Fibroblast of skin of left biceps (primary cell): ENCODE data around the gene C16orf82.
"Not testable (repeated sequence)": the region's sequence is repeated elsewhere in the genome, so short reads cannot be mapped to it uniquely, and the experiment has no call there.

Source experiments
- DNase-seq, 2 experiments: peaks; one replicate each; pipeline ENCODE4 v3.0.0-alpha.2; 2013; ENCODE audit warnings: low read depth in 2 of 2

C16orf82 gene

DNA sequence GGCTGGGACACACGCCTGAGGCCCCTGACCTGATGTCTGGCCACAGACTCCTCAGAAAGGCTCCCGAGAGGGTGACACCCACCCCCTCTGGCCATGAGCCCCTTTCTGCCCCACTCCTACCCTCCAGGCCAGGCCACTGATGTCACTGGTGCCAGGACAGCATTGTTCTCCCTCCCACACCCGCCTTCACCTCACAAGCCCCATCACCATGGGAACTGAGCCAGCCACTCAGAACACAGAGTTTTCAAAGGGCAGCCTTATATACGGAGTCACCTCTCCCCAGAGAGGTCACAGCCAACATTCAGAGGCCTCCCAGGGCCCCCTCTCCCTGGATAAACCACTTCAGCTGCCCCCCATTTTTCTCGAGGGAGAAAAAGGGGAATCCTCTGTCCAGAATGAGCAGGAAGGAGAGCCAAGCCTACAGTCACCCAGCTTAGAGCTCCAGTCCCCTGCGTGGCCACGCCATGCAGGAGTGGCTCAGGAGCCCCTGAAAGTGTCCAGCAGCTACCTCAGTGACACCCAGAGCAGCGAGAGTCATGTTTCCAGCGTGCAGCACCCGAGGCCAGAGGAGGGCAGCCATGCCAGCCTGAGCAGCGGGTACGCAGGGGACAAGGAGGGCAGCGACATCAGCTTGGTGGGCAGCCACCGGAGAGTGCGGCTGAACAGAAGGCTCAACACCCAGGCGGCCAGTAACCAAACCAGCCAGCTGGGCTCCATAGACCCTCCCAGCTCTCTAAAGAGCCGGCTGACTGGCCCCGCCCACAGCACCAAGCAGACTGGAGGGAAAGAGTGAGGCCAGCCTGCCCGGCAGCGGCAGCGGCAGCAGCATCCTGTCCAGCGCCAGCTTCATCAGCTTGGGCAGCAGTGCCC, at the start of gene C16orf82:
C16orf82 (plus strand) TSS at position 260 of the 870 bp plus-strand sequence.
- no peak for DNase-seq

DNA sequence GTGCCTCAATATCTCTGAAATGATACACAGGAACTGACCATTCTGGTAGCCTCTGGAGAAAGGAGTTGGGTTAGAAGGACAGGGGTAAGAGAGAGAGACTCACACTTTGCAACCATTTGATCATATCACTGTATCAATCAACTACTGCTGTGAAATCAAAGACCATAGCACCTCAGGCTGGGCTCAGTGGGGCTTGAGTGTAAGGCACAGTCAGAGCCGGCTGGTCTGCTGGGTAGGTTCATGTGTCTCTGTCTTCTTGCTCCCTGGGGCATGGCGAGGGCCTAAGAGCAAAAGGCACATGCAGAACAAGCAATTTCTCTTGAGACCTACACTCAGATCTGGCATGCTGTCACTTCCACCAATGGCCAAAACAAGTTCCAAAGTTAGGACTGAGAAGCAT, 46.7 kb upstream of the C16orf82 start:
- DNase-seq, result no peak

GRCh38 chr16:27024010-27024409, 42.7 kb upstream of the C16orf82 start:
- no peak for DNase-seq

DNA sequence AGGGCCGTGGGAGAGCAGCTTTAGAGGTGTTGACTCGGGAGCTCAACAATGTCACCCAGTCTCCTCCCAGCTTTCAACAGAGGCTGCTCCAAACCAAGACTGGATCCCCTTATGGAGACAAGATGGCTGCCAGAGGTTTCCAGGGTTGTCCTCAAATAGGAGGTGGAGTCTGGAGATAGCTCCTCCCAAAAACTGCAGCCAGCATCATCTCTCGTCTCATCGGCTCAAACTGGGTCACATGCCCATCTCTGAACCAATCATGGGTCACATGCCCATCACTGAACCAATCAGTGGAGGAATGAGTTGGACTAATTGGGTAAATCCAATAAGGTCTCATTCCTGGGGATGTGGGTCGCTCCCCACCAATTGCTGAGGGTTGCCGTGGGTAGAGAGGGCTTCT, 41.1 kb upstream of the C16orf82 start:
- DNase-seq, result no peak

DNA sequence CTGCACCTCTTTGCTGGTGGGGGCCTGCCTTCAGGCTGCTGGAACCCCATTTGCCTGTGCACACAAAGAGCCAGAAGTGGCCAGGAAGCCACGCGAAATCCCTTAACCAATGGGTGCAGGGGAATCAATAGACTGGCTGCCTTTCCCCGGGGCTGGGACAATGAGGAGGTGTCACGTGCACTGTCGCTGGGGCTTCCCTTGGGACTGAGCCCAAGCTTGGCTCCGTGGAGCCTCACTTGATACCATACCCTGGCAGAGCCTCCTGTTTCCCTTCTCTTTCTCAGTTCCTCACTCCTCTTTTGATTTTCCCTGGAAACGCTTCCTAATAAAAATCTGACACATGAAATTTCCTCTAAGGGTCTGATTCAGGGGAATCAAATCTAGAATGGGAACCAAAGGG, 38.8 kb upstream of the C16orf82 start:
- no peak for DNase-seq

- no peak for DNase-seq
Measured at GRCh38 chr16:27028591-27029110, 38.1 kb upstream of the C16orf82 start.

- DNase-seq, result no peak
Measured at GRCh38 chr16:27029525-27029924, 37.2 kb upstream of the C16orf82 start.

GRCh38 chr16:27033281-27033979, 33.3 kb upstream of the C16orf82 start:
- no peak for DNase-seq

DNA sequence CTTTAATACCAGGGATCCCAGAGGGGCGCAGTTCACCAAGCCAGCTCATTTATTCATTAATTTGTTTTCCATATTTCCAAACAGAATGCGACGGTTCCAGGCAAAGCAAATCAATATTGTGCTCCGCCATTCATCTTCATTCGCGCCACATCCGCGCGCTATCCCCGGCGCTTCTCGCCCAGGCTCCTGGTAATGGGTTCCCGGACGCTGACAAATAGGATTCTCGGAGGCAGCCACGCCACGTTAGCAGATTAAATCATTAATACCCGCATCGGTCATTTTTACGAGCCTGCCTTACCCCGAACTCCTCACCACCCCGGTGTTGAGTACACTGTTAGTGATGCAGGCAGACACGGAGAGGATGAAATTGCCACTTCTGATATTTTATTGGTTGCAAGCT, 26.0 kb upstream of the C16orf82 start:
- no peak for DNase-seq

GRCh38 chr16:27046958-27047518, 19.7 kb upstream of the C16orf82 start:
- no peak for DNase-seq

- DNase-seq, result no peak
Measured at GRCh38 chr16:27048316-27048715, 18.4 kb upstream of the C16orf82 start.

- DNase-seq, result no peak
Measured at GRCh38 chr16:27049117-27049516, 17.6 kb upstream of the C16orf82 start.

DNA sequence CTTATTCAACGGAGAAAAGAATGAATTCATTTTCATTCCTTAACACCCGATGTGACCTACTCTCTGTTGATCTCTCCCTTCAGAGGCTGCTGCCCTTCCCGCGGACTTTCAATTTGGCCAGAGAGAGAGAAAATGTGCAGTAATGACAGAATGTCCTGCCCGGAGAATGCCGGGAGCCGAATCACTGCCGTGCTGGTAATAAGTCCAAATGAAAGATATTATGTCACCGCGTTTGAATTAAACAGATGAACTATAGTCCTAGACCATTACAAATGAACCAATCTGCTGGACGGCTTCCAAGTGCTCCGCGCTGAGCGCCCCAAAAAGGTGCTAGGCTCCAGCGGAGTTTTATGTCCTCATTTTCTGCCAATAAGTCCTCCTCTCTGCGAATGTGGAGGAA, 14.7 kb upstream of the C16orf82 start:
- DNase-seq, result no peak

DNA sequence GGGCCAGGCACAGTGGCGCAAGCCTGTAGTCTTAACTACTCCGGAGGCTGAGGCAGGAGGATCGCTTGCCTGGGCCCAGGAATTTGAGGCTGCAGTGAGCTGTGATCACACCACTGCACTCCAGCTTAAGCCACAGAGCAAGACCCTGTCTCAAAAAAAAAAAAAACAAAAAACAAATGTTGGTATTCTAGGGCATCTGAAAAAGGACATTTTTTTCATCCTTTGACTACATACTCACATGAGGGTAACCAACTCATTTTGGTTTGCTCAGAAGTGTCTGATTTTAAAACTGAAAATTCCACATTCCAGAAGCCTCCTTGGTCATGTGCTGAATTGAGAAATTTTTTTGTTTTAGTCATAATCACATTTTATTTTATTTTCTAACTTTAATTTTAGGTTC, 12.7 kb upstream of the C16orf82 start:
- DNase-seq, result no peak

DNA sequence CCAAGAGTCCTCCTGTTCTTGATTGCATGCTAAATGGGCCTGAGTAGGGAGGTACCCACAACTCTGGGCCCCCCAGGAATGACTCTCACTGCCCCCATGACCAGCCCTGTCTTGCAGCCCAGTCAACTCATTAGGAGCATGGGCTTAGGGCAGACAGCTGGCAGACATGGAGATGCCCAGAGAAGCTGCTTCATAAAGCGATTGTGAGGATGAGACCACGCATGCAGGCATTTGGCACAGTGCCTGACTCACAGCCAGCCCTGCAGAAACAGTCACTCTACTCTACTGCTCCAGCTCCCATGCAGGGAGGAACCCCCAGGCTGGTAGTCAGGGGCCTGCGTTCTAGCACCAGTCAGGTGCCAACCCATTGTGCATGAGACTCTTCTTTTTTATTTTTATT, 8.4 kb upstream of the C16orf82 start:
- no peak for DNase-seq

DNA sequence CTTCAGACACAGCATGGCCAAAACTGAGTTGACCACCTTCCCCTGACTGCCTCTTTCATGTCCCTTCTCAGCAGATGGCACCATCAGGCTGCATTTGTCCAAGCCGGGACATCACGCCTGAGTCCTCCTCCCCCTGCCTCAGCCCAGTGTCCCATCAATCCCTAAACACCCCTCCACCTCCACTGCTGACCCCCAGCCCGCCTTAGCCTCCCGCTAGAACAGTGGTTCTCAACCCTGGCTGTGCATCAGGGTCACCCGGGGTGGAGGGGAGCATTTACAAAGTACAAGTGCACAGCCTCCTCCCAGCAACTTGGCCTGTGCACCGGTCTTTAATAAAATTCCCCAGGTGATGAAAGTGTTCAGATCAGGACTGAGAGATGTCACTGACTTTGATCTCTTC, 4.0 kb downstream of the C16orf82 start:
- no peak for DNase-seq

- no peak for DNase-seq
Measured at GRCh38 chr16:27073733-27074132, 7.0 kb downstream of the C16orf82 start.

DNA sequence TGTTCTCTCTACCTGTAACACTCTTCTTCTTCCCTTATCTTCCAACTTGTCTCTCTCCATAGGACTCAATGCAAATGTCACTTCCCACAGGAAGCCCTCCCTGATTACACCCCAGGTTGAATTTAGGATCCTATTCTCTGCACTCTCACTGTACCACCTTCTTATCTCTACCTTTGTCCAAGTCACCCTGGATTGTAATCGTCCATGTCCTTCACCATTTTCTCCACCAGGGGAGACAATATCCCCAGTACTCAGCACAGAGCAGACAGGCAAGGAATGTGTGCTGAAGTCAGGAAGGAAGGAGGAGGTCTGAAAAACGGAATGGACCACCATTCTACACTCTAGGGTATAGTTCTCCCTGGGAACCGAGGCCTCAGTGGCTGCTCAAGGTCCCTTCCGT, 14.2 kb downstream of the C16orf82 start:
- no peak for DNase-seq

GRCh38 chr16:27083861-27084261, 17.1 kb downstream of the C16orf82 start:
- no peak for DNase-seq

DNA sequence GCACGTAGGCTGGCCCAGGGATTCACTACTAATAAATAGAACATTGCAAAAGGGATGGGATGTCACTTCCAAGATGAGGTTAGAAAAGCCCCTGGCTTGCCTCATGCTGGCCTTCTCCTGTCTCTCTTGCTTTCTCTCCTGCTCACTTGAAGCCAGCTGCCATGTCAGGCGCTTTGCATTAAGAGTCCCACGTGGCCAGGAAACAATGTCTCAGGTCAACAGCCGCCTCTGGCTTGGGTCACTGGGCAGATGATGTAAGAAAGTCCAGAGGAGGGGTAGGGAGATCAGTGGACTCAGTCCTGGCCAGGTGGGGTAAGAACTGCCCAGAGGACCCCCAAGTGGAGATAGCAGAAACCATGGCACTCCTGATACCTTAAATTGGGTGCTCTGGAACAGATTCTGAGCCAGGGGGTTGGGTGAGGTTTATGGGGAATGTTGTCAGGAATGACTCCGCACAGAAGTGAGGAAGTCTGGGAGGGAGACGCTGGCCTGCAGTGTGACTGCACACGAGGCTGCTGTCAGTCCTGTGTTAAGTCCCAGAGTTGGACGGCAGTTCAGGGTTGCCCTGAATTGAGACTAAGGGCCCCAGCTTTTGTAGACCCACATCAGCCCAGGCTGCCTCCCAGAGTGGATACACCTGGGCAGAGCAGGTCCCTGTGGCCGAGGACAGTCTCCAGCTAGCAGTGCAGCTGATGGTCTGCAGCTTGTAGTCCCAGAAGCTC, 17.7 kb downstream of the C16orf82 start:
- DNase-seq, result no peak

GRCh38 chr16:27085182-27085581, 18.5 kb downstream of the C16orf82 start:
- no peak for DNase-seq

DNA sequence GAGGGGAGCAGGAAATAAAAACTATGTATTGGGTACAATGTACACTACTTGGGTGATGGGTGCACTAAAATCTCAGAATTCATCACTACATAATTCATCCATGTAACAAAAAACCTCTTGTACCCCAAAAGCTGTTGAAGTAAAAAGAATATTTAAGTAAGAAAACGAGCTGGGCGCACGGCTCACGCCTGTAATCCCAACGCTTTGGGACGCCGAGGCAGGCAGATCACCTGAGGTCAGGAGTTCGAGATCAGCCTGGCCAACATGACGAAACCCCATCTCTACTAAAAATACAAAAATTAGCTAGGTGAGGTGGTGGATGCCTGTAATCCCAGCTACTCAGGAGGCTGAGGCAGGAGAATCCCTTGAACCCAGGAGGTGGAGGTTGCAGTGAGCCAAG, 19.3 kb downstream of the C16orf82 start:
- not testable (repeated sequence) for DNase-seq
